Gastroesophageal sphincter (tissue), 4 donors: ENCODE results near the gene HIVEP2. TPM values are rescaled to one million over a fixed set of nuclear protein-coding genes. Genes with fewer than 3 reads are reported as not detected.

Source experiments
- ATAC-seq: fragments of 150-250 bp; one replicate; pipeline ENCODE4 v1.9.1; 2016; ENCODE audit warnings: mild to moderate bottlenecking, moderate library complexity
- H3K27ac ChIP-seq, 4 donors: fragments of 200-600 bp; sonication (generic) in 3 of 4; 1 replicate in 3 of 4; 2 replicates in 1 of 4; pipeline ENCODE4 v1.5.1; 2016 to 2019
- H3K27me3 ChIP-seq: fragments of 200-600 bp; sonication (generic); one replicate; pipeline ENCODE4 v1.5.1; 2019
- H3K36me3 ChIP-seq, 2 donors: fragments of 200-600 bp; sonication (generic); one replicate each; pipeline ENCODE4 v1.5.1; 2019; ENCODE audit warnings: control low read depth in 1 of 2
- H3K4me1 ChIP-seq, 3 donors: fragments of 200-600 bp; sonication (generic); 1 replicate in 2 of 3; 2 replicates in 1 of 3; pipeline ENCODE4 v1.5.1; 2016 to 2019; ENCODE audit warnings: control low read depth in 2 of 3
- H3K4me3 ChIP-seq, 2 donors: fragments of 200-600 bp; sonication (generic); one replicate each; pipeline ENCODE4 v1.5.1; 2019; ENCODE audit warnings: mild to moderate bottlenecking in 1 of 2, moderate library complexity in 1 of 2
- H3K9me3 ChIP-seq, 3 donors: fragments of 200-600 bp; sonication (generic); one replicate each; pipeline ENCODE4 v1.5.1; 2017 to 2019; ENCODE audit warnings: control low read depth in 2 of 3
- CTCF ChIP-seq, 4 experiments: fragments of 200-600 bp in 2 of 4; fragments of 450-650 bp in 2 of 4; sonication (generic) in 1 of 4; IDR thresholded peaks; one replicate each; pipeline ENCODE4 v1.5.1; 2017 to 2019; ENCODE audit warnings: antibody characterized with exemption in 4 of 4, mild to moderate bottlenecking in 2 of 4, moderate library complexity in 2 of 4
- EP300 ChIP-seq: sonication (generic); formaldehyde crosslinking; IDR thresholded peaks from one replicate; pipeline ENCODE4 v1.6.1; 2017; ENCODE audit warnings: antibody characterized with exemption, mild to moderate bottlenecking
- POLR2A ChIP-seq, 2 donors: fragments of 450-650 bp; IDR thresholded peaks; one replicate each; pipeline ENCODE4 v1.6.1; 2017; ENCODE audit warnings: antibody characterized with exemption in 2 of 2, mild to moderate bottlenecking in 2 of 2, moderate library complexity in 1 of 2
- POLR2AphosphoS5 ChIP-seq: sonication (generic); formaldehyde crosslinking; IDR thresholded peaks from one replicate; pipeline ENCODE4 v1.6.1; 2017; ENCODE audit warnings: antibody characterized with exemption
- WGBS, 2 donors: methylation state at CpG; one replicate each; pipeline ENCODE4 v1.1.5; 2018; ENCODE audit warnings: low coverage in 1 of 2; 5-methylcytosine and 5-hydroxymethylcytosine counted together
- total RNA-seq, 4 donors: library from RNA; depleted of rRNA; stranded (reverse); fragments of >200 nt; gene quantifications; one replicate each; pipeline ENCODE4 v1.1.0, GENCODE V29; 2016

HIVEP2 gene
- total RNA-seq, 4 donors from 2014 or later = 17.1 to 28.1 (median 24.9) TPM

GRCh38 chr6:142958343-142958742 is 13.4 kb upstream of the HIVEP2 start:
- no peak overlapping the region for H3K27ac ChIP-seq
- H3K36me3 ChIP-seq = no peaks in the 10 kb centered on the region
- no peak for ATAC-seq
- WGBS, 2 donors = 52 to 88% methylated on average over 4 of the region's 4 CpGs
- H3K4me3 ChIP-seq = no peak overlapping the region
- H3K9me3 ChIP-seq = no peaks in the 10 kb centered on the region
- no peaks in the 10 kb centered on the region for H3K4me1 ChIP-seq
- no peak for TF ChIP-seq CTCF (IDR thresholded peaks at IDR 0.05)
- no peak for TF ChIP-seq POLR2AphosphoS5
- TF ChIP-seq EP300 = no peak
- TF ChIP-seq POLR2A (IDR thresholded peaks at IDR 0.05) = no peak
- no peaks in the 10 kb centered on the region for H3K27me3 ChIP-seq

- ATAC-seq = no peak
- 94 to 100% methylated on average over 1 of the region's 1 CpG for WGBS, 2 donors
- TF ChIP-seq POLR2AphosphoS5 (no peak), POLR2A (IDR thresholded peaks at IDR 0.05) (no peak), CTCF (IDR thresholded peaks at IDR 0.05) (no peak), EP300 (no peak)
- H3K4me1 ChIP-seq = no peaks in the 10 kb centered on the region
- no peaks in the 10 kb centered on the region for H3K36me3 ChIP-seq
- no peak overlapping the region for H3K4me3 ChIP-seq
- no peak overlapping the region for H3K27ac ChIP-seq
- no peaks in the 10 kb centered on the region for H3K9me3 ChIP-seq
- no peaks in the 10 kb centered on the region for H3K27me3 ChIP-seq
These were observed 11.8 kb upstream of the HIVEP2 start for GRCh38 chr6:142956726-142957125.

- 81 to 91% methylated on average over 2 of the region's 2 CpGs for WGBS, 2 donors
- ATAC-seq = no peak
- TF ChIP-seq POLR2AphosphoS5 (no peak), POLR2A (IDR thresholded peaks at IDR 0.05) (no peak), EP300 (no peak), CTCF (IDR thresholded peaks at IDR 0.05) (no peak)
- Histone ChIP-seq H3K36me3 (no peaks in the 10 kb centered on the region), H3K27ac (no peak overlapping the region), H3K9me3 (no peaks in the 10 kb centered on the region), H3K4me1 (no peaks in the 10 kb centered on the region), H3K27me3 (no peaks in the 10 kb centered on the region), H3K4me3 (no peak overlapping the region)
These were observed 9.9 kb upstream of the HIVEP2 start for GRCh38 chr6:142954844-142955243.

- H3K36me3 ChIP-seq = no peaks in the 10 kb centered on the region
- ATAC-seq = no peak
- no peaks in the 10 kb centered on the region for H3K27me3 ChIP-seq
- no peaks in the 10 kb centered on the region for H3K9me3 ChIP-seq
- no peaks in the 10 kb centered on the region for H3K4me1 ChIP-seq
- no peak overlapping the region for H3K27ac ChIP-seq
- WGBS, 2 donors = 86 to 90% methylated on average over 4 to 5 of the region's 5 CpGs
- TF ChIP-seq POLR2A (IDR thresholded peaks at IDR 0.05) (no peak), POLR2AphosphoS5 (no peak), EP300 (no peak), CTCF (IDR thresholded peaks at IDR 0.05) (no peak)
- H3K4me3 ChIP-seq = no peak overlapping the region
These were observed 8.6 kb upstream of the HIVEP2 start for GRCh38 chr6:142953373-142954273.

GRCh38 chr6:142952614-142953013 is 7.6 kb upstream of the HIVEP2 start:
- TF ChIP-seq POLR2A (IDR thresholded peaks at IDR 0.05) (no peak), POLR2AphosphoS5 (no peak), EP300 (no peak), CTCF (IDR thresholded peaks at IDR 0.05) (no peak)
- no peak overlapping the region for H3K27ac ChIP-seq
- WGBS, 2 donors = 85 to 88% methylated on average over 2 to 3 of the region's 3 CpGs

More at GRCh38 chr6:142952614-142953013, 7.6 kb upstream of the HIVEP2 start:
- no peaks in the 10 kb centered on the region for H3K27me3 ChIP-seq
- no peaks in the 10 kb centered on the region for H3K36me3 ChIP-seq
- H3K9me3 ChIP-seq = no peaks in the 10 kb centered on the region
- ATAC-seq = no peak
- H3K4me1 ChIP-seq = peaks cover 0 to 6% (median 0%) of the 10 kb centered on the region in 3 donors
- H3K4me3 ChIP-seq = no peak overlapping the region
